ENCODE data around the gene HAPSTR1.

The HAPSTR1 gene

DNA sequence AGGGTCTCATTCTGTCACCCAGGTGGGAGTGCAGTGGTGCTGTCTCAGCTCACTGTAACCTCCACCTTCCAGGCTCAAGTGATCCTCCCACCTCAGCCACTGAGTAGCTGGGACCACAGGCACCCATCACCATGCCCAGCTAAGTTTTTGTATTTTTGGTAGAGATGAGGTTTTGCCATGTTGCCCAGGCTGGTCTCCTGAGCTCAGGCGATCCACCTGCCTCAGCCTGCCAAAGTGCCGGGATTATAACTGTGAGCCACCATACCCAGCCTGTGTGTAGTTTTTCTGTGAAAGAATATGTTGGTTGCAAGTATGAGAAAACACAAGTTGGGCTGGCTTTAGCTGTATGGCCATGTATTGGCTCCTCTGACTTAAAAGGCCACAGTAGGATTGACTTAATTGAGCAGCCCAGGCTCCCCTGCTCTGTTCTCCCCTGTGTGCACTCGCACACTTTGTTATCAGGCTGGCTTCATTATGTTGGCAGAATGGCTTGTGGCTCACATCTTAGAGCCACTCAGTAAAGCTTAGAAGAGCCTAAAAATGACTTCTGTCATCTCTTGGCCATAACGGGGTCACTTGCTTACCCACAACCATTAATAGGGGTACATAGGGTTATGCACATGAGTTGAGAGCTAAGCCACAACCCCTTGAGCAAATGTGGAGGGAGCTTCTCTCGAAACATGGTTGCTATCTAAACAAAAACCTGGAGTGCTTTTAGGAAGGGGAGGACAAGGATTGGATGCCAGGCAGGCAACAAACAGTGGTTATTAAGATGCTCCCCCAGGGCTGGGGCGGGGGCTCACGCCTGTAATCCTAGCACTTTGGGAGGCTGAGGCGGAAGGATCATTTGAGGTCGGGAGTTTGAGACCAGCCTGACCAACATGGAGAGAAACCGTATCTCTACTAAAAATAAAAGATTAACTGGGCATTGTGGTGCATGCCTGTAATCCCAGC is 6.1 kb downstream of the HAPSTR1 start:
- no peak for DNase-seq

GRCh38 chr16:9098377-9099090 is 7.1 kb downstream of the HAPSTR1 start:
- no peak for DNase-seq

DNA sequence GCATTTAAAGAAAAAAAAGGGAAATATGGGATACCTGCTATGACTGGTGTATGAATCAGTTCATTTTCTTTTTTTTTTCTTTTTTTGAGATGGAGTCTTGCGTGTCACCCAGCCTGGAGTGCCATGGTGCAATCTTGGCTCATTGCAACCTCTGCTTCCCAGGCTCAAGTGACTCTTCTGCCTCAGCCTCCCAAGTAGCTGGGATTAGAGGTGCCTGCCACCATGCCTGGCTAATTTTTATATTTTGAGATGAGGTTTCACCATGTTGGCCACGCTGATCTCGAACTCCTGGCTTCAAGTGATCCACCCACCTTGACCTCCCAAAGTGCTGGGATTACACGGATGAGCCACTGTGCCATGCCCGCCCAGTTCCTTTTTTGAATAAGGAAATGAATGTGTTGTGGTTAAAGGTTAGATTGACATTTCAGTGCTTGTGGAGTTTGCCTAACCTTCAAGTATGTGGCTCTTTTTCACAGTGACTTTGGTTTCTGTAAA is 7.7 kb downstream of the HAPSTR1 start:
- peak; percentile 14 for DNase-seq

GRCh38 chr16:9102379-9102778 is 10.9 kb downstream of the HAPSTR1 start:
- peak; percentile 11 for DNase-seq

- peak; percentile 13 for DNase-seq
These were observed 11.5 kb downstream of the HAPSTR1 start for GRCh38 chr16:9102943-9103342.

DNA sequence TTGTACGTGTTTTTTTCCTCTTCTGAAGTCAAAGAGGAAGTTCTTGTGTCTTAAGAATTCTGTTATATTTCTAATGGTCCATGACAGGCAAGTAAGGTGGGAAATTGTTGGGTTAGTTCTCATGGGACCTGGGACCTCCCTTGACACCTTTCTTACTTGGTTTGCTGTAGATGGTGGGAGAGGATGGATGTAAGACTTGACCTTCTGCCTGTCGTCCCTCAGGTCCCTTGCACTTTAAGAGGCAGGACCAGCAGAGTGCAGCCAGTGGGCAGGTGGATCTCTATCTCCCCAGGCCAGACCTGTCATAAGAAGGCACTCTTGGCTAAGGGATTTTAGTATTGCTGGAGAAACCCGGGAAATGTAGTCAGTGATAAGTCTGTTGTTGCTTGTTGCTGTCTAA is 12.1 kb downstream of the HAPSTR1 start:
- DNase-seq: peak; percentile 42

DNA sequence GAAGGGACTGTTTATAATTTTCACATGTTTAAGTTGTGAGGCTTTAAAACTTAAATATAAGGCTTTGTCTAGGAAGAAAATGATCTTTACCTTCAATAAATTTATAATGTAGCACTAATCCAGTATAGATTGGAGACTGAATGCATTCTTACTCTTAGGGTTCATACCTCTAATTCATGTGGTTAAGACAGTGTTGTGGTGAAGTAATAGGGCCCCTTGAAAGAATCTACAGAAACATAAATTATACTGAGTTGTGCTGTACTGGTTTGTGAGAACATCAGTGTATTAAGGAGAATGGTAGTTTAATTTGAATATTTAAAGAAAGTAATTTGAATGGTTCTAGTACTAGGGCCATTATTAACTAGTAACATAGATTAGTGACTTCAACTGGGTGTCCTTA is 13.7 kb downstream of the HAPSTR1 start:
- DNase-seq: no peak

DNA sequence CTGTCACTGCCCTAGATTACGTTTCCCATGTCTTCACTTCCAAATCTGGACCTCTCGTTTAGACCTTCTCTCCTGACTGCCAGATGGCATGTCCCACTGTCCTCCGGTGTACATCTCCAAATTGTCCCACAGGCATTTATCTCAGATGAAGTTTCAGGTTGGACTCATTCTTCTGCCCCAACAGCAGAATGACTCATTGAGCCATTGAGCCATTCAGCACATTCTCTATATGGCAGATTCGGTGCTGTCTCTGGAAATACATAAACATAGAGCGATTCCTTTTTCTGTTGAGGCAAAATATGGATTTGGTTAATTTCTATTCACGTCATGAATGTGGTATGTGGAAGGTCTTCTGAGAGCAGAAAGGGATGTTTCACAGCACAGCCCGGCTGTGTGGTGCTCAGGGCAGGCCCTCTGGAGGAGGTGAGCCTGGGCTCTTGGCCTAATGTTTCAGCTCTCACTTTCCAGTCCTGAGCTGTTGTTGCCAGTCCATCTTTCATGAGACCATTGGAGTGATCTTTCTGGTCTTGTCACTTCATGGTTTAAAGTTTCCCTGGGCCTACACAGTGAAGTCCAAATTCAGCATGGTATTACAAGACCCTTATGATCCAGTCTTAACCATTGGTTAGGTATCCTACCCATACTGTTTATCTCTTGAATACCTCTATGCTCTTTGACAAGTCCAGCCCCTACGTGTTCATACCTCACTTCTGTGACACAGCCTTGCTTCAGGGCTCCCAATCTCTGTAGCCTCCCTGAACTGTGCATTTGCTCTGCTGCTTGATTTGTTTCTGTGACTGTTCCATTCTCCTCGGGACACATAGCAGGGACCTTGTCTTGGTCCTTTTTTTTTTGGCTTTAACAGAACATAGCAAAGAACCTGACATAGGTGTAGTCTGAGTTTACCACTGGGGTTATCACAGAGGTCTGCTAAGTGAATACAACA is 15.9 kb downstream of the HAPSTR1 start:
- DNase-seq: no peak

- DNase-seq: no peak
These were observed 17.8 kb downstream of the HAPSTR1 start for GRCh38 chr16:9109255-9109654.

DNA sequence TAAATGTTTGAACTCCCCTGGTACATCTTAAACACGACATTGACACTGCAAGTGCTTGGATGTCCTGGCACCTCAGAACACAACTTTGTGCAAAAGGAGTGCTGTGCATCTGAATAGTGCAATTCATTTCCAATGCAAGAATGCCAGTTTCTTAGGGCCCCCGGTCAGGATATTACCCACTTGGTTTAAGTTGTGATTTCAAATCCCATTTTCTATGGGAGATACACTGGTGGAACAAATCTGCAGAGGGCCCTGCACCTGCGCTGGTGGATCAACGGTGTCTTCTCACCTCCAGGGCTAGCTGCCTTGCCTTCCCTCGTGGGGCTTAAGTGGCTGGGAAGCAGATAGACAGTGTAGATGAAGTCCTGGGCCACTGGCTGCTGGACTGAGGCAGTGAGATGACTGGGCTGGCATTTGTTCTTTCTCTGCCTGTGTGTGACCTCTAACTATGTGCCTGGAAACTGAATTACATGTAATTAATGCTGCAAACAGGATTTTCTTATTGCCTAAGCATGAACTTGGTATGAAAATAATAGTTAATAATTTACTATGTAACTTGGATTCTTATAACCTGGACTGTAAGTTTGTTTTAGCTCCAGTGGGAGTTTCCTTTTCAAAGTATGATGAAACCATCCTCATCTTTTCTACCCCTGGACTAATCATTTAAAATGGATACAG is 20.9 kb downstream of the HAPSTR1 start:
- no peak for DNase-seq

DNA sequence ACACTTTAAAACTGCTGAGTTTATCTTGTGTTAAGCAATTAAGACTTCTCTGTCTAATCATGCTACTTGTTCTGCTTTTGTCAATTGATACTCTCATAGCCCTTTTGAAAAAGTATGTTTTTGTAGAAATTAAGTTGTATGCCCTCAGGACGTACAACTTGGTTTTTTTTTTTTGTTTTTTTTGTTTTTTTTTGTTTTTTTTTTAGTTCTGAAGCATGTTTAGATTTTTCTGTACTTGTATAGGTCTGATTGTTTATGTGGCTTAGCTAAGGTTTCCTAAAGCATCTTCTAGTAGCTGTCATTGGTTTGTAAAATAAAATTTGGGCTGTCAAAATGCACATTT is 21.4 kb downstream of the HAPSTR1 start:
- no peak for DNase-seq

- no peak for DNase-seq
These were observed 22.3 kb downstream of the HAPSTR1 start for GRCh38 chr16:9113707-9114106.

DNA sequence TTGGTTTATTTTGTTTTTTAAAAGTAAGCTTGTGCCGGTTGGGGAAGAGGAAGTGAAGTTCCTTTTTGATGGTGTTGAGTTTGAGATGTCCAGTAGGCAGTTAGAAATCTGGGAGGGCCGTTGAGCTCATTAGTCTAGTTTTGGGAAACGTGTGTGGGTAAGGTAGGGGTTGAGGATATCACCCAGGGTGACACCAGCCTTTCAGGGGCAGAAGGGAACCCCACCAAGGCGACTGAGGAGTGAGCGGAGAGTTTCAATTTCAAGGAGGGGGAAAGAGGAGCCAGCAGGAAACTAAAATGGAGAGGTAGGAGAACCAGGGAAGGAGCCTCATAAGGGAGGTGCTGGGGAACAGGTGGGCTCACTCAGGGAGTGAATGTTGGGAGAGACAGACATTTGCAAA is 22.7 kb downstream of the HAPSTR1 start:
- no peak for DNase-seq

- no peak for DNase-seq
These were observed 23.4 kb downstream of the HAPSTR1 start for GRCh38 chr16:9114842-9115241.

DNA sequence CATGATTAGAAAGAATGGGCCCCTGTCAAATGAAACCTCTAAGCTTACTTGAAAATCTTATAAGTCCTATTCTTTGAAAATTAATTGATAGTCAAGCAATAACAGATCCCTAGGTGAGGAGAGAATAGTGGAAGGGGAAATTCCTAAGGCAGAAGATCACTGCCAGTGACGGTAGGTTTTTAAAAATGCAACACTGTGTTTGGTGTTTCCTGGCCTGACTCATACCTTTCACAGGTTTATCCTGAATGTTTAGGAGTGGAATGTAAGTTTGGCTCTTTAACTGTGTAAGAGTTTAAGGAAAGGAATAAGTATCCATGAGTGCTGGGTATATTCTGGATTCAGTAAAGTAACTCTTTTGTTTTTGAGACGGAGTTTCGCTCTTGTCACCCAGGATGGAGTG is 23.8 kb downstream of the HAPSTR1 start:
- no peak for DNase-seq

DNA sequence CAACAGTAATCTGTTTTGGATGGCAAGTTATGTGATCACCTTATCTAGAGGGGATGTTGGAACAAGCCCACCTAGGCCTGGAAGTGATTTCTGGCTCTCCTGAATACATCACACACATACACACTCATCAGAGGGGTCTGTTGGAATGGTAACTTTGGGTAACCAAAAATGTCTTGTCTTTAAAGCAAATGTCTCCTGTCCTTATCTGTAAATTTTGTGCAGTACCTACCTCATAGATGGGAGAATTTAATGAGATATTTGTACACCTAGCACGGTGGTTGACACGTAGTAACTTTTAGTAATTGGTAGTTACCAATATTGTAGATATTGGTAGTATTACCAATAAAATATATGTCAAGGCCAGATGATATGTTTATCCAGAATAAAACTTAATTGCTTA is 24.7 kb downstream of the HAPSTR1 start:
- no peak for DNase-seq

- DNase-seq: no peak
These were observed 26.7 kb downstream of the HAPSTR1 start for GRCh38 chr16:9118170-9118569.

GRCh38 chr16:9119795-9120194 is 28.4 kb downstream of the HAPSTR1 start:
- no peak for DNase-seq

DNA sequence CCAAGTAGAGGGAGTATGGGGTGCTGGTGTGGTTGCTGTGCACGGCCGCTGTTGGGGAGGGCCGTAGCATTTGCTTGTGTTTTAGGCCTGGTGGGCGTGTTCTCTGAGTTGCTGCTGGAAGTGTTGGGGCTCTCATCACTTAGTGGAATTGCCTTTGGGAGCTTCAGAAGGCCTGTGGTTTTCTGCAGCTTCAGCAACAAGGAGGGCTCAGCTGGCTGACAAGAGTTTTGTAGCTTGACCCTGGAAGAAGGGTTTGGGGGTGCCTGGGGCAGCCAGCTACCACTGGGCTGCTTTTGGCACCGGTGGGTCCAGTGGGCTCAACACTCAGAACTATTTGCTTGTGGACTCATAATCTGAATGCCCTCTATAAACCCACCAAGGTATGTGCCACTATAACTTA is 30.9 kb downstream of the HAPSTR1 start:
- no peak for DNase-seq

- no peak for DNase-seq
These were observed 31.5 kb downstream of the HAPSTR1 start for GRCh38 chr16:9122969-9123368.

DNA sequence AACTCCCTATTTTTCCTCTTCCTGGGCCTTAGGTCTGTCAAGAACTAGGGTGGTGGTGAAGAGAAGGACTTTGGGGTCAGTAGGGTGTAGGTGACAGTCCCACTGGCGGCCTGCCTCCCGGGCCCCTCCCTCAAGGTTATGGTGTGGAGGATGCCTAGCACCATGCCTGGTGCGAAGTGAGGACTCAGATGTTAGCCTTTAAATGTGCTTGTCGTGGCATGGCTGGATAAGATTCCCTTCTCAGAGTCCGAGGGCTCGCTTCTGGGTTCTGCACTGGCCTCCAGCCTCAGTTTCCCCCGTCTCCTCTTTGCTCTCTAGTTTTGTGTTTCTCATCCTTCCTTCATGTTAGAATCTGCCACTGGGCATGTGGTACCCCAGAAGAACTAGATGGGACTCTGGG is 32.0 kb downstream of the HAPSTR1 start:
- no peak for DNase-seq

DNA sequence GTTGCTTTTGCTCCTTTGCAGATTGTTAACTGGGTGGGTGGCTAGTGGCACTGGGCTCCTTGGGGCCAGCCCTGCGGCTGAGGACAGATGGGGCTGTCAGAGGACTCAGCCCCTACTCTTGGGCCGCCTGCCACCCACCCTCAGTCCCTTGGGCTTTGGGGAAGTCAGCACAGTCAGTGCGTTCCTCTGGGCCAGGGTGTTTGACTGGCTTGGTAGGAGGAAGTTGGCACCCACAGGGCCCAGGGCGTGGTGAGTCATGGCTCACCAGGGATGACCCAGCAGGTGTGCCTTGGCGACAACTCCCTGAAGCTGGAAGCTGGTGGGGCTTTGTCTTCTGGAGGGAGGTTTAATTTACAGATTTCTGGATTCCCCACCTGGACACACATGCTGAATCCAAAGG is 32.4 kb downstream of the HAPSTR1 start:
- DNase-seq: no peak

All from islet precursor cell (in vitro differentiated cells).